HG02623 (cell line): Measurements from ENCODE around the gene PIK3R4.

Source experiments
- ATAC-seq: cut with Tn5 transposase; IDR thresholded peaks from one replicate; pipeline ENCODE4 v1.9.1; 2021; ENCODE audit warnings: moderate library complexity; ENCODE audit not compliant: unreplicated experiment

Gene PIK3R4

GRCh38 chr3:130746246-130747039 lies at the start of gene PIK3R4:
PIK3R4 (minus strand) TSS chr3:130746829; CDS start chr3:130745218, 1,611 bp downstream.
- peak; percentile 96 for ATAC-seq

GRCh38 chr3:130795396-130795795 lies 48.8 kb upstream of the PIK3R4 start:
- ATAC-seq = no peak

GRCh38 chr3:130792246-130792645 lies 45.6 kb upstream of the PIK3R4 start:
- no peak for ATAC-seq

GRCh38 chr3:130789782-130790322 lies 43.2 kb upstream of the PIK3R4 start:
- no peak for ATAC-seq

- no peak for ATAC-seq
These were observed 40.9 kb upstream of the PIK3R4 start for GRCh38 chr3:130787422-130788068.

GRCh38 chr3:130786306-130786705 lies 39.7 kb upstream of the PIK3R4 start:
- ATAC-seq = no peak

GRCh38 chr3:130783629-130784028 lies 37.0 kb upstream of the PIK3R4 start:
- ATAC-seq = no peak

- ATAC-seq = peak; percentile 22
These were observed 32.9 kb upstream of the PIK3R4 start for GRCh38 chr3:130779486-130779885.

GRCh38 chr3:130779031-130779430 lies 32.4 kb upstream of the PIK3R4 start:
- peak; percentile 88 for ATAC-seq

- ATAC-seq = no peak
These were observed 26.7 kb upstream of the PIK3R4 start for GRCh38 chr3:130773366-130773765.

- no peak for ATAC-seq
These were observed 25.5 kb upstream of the PIK3R4 start for GRCh38 chr3:130772129-130772528.

- no peak for ATAC-seq
These were observed 24.0 kb upstream of the PIK3R4 start for GRCh38 chr3:130770644-130771043.

GRCh38 chr3:130761730-130762311 lies 15.2 kb upstream of the PIK3R4 start:
- ATAC-seq = no peak

GRCh38 chr3:130760922-130761321 lies 14.3 kb upstream of the PIK3R4 start:
- no peak for ATAC-seq

- ATAC-seq = peak; percentile 62
These were observed 13.2 kb upstream of the PIK3R4 start for GRCh38 chr3:130759692-130760338.

GRCh38 chr3:130758624-130759369 lies 12.2 kb upstream of the PIK3R4 start:
- no peak for ATAC-seq

- ATAC-seq = no peak
These were observed 11.1 kb upstream of the PIK3R4 start for GRCh38 chr3:130757611-130758150.

GRCh38 chr3:130755666-130756065 lies 9.0 kb upstream of the PIK3R4 start:
- no peak for ATAC-seq

- ATAC-seq = no peak
These were observed 2.4 kb upstream of the PIK3R4 start for GRCh38 chr3:130748981-130749380.

GRCh38 chr3:130748467-130748861 lies 1.8 kb upstream of the PIK3R4 start:
- no peak for ATAC-seq
